GM12801 (cell line): ENCODE results near the gene XIRP2.

ENCODE experiments used
- TF ChIP-seq, protein P1 (sequence below): IDR thresholded peaks from one replicate; pipeline ENCODE4 v1.5.1; 2011; ENCODE audit warnings: control low read depth; ENCODE audit not compliant: insufficient read length; ENCODE audit errors: extremely low read depth

XIRP2 gene

GRCh38 chr2:167265004-167265403 is 376.7 kb downstream of the XIRP2 start:
- TF ChIP-seq, protein P1, sequence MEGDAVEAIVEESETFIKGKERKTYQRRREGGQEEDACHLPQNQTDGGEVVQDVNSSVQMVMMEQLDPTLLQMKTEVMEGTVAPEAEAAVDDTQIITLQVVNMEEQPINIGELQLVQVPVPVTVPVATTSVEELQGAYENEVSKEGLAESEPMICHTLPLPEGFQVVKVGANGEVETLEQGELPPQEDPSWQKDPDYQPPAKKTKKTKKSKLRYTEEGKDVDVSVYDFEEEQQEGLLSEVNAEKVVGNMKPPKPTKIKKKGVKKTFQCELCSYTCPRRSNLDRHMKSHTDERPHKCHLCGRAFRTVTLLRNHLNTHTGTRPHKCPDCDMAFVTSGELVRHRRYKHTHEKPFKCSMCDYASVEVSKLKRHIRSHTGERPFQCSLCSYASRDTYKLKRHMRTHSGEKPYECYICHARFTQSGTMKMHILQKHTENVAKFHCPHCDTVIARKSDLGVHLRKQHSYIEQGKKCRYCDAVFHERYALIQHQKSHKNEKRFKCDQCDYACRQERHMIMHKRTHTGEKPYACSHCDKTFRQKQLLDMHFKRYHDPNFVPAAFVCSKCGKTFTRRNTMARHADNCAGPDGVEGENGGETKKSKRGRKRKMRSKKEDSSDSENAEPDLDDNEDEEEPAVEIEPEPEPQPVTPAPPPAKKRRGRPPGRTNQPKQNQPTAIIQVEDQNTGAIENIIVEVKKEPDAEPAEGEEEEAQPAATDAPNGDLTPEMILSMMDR, result no peak

DNA sequence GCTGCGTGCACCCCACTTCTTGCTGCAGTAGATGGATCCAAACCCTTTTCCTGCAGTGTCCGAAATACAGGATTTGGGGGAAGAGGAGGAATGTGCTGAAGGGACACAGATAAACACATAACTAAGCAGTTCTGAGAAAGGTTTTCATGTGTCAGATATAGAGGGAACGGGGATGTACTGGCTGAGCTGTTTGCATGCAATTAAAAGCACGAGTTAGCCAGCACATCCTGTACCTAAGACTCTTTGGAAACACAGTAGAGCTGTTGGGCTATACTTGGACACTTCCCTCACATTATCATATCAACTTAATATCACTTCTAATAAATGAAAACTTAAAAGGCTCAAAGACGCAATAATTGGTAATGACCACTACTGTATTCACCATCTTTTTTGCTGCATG is 377.4 kb downstream of the XIRP2 start:
- TF ChIP-seq, protein P1, result no peak

- TF ChIP-seq, protein P1, result no peak
Observed at GRCh38 chr2:167271932-167272331, 383.7 kb downstream of the XIRP2 start.

GRCh38 chr2:167275046-167275445 is 386.8 kb downstream of the XIRP2 start:
- TF ChIP-seq, protein P1, result no peak

DNA sequence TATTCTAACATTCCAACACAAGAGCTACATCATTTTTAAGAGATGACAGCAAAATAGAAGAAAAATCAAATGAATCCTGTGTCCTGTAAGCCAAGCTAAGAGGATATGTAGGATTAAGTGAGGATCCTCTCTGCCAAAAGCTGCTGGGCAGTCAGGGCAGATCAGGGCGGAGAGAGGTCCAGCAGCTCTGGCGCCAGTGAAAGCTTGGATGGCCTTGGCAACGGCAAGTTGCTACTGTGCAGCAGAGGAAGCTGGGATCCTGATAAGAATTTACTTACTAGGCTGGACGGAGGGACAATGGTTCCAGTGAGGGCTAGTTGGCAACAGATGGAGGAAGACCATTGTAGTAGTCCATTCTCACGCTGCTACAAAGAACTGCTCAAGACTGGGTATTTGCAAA is 391.5 kb downstream of the XIRP2 start:
- TF ChIP-seq, protein P1, result no peak

DNA sequence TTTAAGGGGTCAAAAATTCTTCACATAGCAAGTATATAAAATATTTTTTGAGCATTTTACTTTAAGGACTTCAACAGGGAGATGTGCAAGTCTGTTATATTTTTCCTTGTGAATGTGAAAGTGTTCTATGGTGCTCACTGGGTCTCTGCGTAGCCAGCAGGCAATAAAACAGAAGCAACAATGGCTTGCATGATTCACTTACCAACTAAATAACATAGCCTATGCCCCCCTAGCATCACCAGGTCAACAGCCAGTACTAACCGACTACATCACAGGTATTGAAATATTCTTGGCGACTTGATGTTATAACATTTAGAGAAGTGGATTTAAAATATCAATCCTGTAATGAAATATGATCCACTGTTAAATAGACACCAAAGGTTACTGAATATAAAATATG is 398.9 kb downstream of the XIRP2 start:
- TF ChIP-seq, protein P1, result no peak

GRCh38 chr2:167289651-167290410 is 401.6 kb downstream of the XIRP2 start:
- TF ChIP-seq, protein P1, result no peak
